SK-N-SH treated with all-trans-retinoic acid at 6 μM for 48 hours (cell line): ENCODE data around the gene TTC7B.

Experiments used
- ATAC-seq: fragments of 200-7000 bp; cut with Tn5 transposase; 3 replicates; pipeline ENCODE4 v1.9.1; 2020; ENCODE audit warnings: mild to moderate bottlenecking, moderate library complexity
- ARNTL ChIP-seq: fragments of 450-650 bp; formaldehyde crosslinking; IDR thresholded peaks from 2 replicates; pipeline ENCODE4 v1.5.0; 2020; ENCODE audit warnings: low read depth, mild to moderate bottlenecking, moderate library complexity, borderline replicate concordance
- BACH2 ChIP-seq: fragments of 250-450 bp; sonication (Bioruptor Pico); IDR thresholded peaks from 2 replicates; pipeline ENCODE4 v1.9.0; 2021; ENCODE audit warnings: mild to moderate bottlenecking, borderline replicate concordance
- CSDC2 ChIP-seq: fragments of 250-450 bp; sonication (Bioruptor Pico); IDR thresholded peaks from 2 replicates; pipeline ENCODE4 v1.5.0; 2020; ENCODE audit warnings: mild to moderate bottlenecking, moderate library complexity
- ESRRG ChIP-seq: fragments of 250-450 bp; sonication (Bioruptor Pico); IDR thresholded peaks from 2 replicates; pipeline ENCODE4 v1.6.1; 2021; ENCODE audit warnings: mild to moderate bottlenecking
- GLIS3 ChIP-seq: fragments of 250-450 bp; sonication (Bioruptor Pico); IDR thresholded peaks from 2 replicates; pipeline ENCODE4 v1.5.0; 2020; ENCODE audit warnings: mild to moderate bottlenecking, moderate library complexity
- ISL1 ChIP-seq: fragments of 250-450 bp; sonication (Bioruptor Pico); IDR thresholded peaks from 2 replicates; pipeline ENCODE4 v2.1.2; 2022; ENCODE audit warnings: mild to moderate bottlenecking, moderate library complexity
- OSR1 ChIP-seq: fragments of 250-450 bp; sonication (Bioruptor Pico); IDR thresholded peaks from 2 replicates; pipeline ENCODE4 v1.8.0; 2022; ENCODE audit warnings: moderate library complexity, mild to moderate bottlenecking, inconsistent platforms
- PPARA ChIP-seq: fragments of 250-450 bp; sonication (Bioruptor Pico); IDR thresholded peaks from 2 replicates; pipeline ENCODE4 v1.5.0; 2020; ENCODE audit warnings: mild to moderate bottlenecking, borderline replicate concordance
- RARB ChIP-seq: fragments of 250-450 bp; sonication (Bioruptor Pico); IDR thresholded peaks from 2 replicates; pipeline ENCODE4 v1.8.0; 2021; ENCODE audit warnings: mild to moderate bottlenecking, moderate library complexity
- SNAI2 ChIP-seq: fragments of 250-450 bp; sonication (Bioruptor Pico); IDR thresholded peaks from 2 replicates; pipeline ENCODE4 v1.5.0; 2020; ENCODE audit warnings: mild to moderate bottlenecking, moderate library complexity
- TCF4 ChIP-seq: fragments of 250-450 bp; sonication (Bioruptor Pico); IDR thresholded peaks from 2 replicates; pipeline ENCODE4 v1.8.0; 2021; ENCODE audit warnings: mild to moderate bottlenecking, moderate library complexity, borderline replicate concordance
- TSHZ2 ChIP-seq: fragments of 250-450 bp; sonication (Bioruptor Pico); IDR thresholded peaks from 2 replicates; pipeline ENCODE4 v1.5.0; 2020; ENCODE audit warnings: mild to moderate bottlenecking, moderate library complexity
- ZC3H10 ChIP-seq: fragments of 250-450 bp; sonication (Bioruptor Pico); IDR thresholded peaks from 2 replicates; pipeline ENCODE4 v1.5.1; 2021; ENCODE audit warnings: mild to moderate bottlenecking, moderate library complexity
- ZFP3 ChIP-seq: fragments of 250-450 bp; sonication (Bioruptor Pico); IDR thresholded peaks from 2 replicates; pipeline ENCODE4 v1.5.0; 2020; ENCODE audit warnings: mild to moderate bottlenecking, moderate library complexity
- ZFP30 ChIP-seq: fragments of 450-650 bp; formaldehyde crosslinking; IDR thresholded peaks from 2 replicates; pipeline ENCODE4 v1.5.0; 2022; ENCODE audit warnings: mild to moderate bottlenecking, moderate library complexity
- ZNF565 ChIP-seq: fragments of 450-650 bp; formaldehyde crosslinking; conservative IDR thresholded peaks from 2 replicates; pipeline ENCODE4 v1.5.0; 2020; ENCODE audit warnings: low read depth, mild to moderate bottlenecking, moderate library complexity
- ZNF8 ChIP-seq: fragments of 450-650 bp; formaldehyde crosslinking; IDR thresholded peaks from 2 replicates; pipeline ENCODE4 v1.5.0; 2020; ENCODE audit warnings: mild to moderate bottlenecking, moderate library complexity
- TF ChIP-seq, protein P1 (sequence below): fragments of 250-450 bp; sonication (Bioruptor Pico); IDR thresholded peaks from 2 replicates; pipeline ENCODE4 v1.5.1; 2021; ENCODE audit warnings: mild to moderate bottlenecking, moderate library complexity
- TF ChIP-seq, protein P2 (sequence below): fragments of 250-450 bp; sonication (Bioruptor Pico); IDR thresholded peaks from 2 replicates; pipeline ENCODE4 v1.8.0; 2020; ENCODE audit warnings: mild to moderate bottlenecking, moderate library complexity, borderline replicate concordance
- TF ChIP-seq, protein P3 (sequence below): fragments of 250-450 bp; sonication (Bioruptor Pico); IDR thresholded peaks from 2 replicates; pipeline ENCODE4 v1.5.1; 2020; ENCODE audit warnings: low read depth, mild to moderate bottlenecking, moderate library complexity
- TF ChIP-seq, protein P4 (sequence below): fragments of 250-450 bp; sonication (Bioruptor Pico); IDR thresholded peaks from 2 replicates; pipeline ENCODE4 v1.8.0; 2021; ENCODE audit warnings: low read depth, mild to moderate bottlenecking, moderate library complexity, borderline replicate concordance

TTC7B gene

DNA sequence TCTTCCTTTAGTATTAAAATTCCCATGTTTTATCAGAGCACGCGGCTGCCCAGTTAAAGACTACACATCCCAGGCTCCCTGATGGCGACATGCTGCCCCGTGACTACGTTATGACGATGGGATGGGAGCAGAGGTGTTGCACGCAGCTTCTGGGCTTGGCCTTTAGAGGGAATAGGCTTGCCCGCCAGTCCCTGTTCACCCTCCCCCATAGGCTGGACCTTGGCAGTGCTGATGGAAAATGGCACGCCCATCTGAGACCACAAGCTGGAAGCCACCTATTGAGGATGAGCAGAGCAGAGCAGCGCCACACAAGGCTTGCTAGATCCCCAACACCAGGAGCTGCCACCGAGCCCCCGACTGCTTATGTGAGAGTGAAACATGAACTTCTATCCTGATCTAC, 24.7 kb downstream of the TTC7B start:
- TF ChIP-seq, protein P1, sequence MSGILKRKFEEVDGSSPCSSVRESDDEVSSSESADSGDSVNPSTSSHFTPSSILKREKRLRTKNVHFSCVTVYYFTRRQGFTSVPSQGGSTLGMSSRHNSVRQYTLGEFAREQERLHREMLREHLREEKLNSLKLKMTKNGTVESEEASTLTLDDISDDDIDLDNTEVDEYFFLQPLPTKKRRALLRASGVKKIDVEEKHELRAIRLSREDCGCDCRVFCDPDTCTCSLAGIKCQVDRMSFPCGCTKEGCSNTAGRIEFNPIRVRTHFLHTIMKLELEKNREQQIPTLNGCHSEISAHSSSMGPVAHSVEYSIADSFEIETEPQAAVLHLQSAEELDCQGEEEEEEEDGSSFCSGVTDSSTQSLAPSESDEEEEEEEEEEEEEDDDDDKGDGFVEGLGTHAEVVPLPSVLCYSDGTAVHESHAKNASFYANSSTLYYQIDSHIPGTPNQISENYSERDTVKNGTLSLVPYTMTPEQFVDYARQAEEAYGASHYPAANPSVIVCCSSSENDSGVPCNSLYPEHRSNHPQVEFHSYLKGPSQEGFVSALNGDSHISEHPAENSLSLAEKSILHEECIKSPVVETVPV (CRISPR knock-in tag), result no peak
- no peak for TF ChIP-seq ESRRG (CRISPR knock-in tag)
- TF ChIP-seq ARNTL (CRISPR knock-in tag), result no peak
- no peak for TF ChIP-seq ZC3H10
- TF ChIP-seq TSHZ2, result no peak
- TF ChIP-seq OSR1 (CRISPR knock-in tag), result no peak
- TF ChIP-seq SNAI2 (CRISPR knock-in tag), result no peak
- ATAC-seq, result no peak

GRCh38 chr14:90788031-90788430, 28.2 kb downstream of the TTC7B start:
- no peak for TF ChIP-seq ZNF565 (CRISPR knock-in tag)
- no peak for TF ChIP-seq ARNTL (CRISPR knock-in tag)
- no peak for TF ChIP-seq ISL1
- TF ChIP-seq, protein P1 (CRISPR knock-in tag), result no peak
- TF ChIP-seq PPARA, result no peak
- no peak for TF ChIP-seq TCF4 (CRISPR knock-in tag)
- no peak for TF ChIP-seq ZNF8
- TF ChIP-seq CSDC2, result no peak
- TF ChIP-seq, protein P2, sequence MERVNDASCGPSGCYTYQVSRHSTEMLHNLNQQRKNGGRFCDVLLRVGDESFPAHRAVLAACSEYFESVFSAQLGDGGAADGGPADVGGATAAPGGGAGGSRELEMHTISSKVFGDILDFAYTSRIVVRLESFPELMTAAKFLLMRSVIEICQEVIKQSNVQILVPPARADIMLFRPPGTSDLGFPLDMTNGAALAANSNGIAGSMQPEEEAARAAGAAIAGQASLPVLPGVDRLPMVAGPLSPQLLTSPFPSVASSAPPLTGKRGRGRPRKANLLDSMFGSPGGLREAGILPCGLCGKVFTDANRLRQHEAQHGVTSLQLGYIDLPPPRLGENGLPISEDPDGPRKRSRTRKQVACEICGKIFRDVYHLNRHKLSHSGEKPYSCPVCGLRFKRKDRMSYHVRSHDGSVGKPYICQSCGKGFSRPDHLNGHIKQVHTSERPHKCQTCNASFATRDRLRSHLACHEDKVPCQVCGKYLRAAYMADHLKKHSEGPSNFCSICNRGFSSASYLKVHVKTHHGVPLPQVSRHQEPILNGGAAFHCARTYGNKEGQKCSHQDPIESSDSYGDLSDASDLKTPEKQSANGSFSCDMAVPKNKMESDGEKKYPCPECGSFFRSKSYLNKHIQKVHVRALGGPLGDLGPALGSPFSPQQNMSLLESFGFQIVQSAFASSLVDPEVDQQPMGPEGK (CRISPR knock-in tag), result no peak
- no peak for TF ChIP-seq TSHZ2
- TF ChIP-seq, protein P3, sequence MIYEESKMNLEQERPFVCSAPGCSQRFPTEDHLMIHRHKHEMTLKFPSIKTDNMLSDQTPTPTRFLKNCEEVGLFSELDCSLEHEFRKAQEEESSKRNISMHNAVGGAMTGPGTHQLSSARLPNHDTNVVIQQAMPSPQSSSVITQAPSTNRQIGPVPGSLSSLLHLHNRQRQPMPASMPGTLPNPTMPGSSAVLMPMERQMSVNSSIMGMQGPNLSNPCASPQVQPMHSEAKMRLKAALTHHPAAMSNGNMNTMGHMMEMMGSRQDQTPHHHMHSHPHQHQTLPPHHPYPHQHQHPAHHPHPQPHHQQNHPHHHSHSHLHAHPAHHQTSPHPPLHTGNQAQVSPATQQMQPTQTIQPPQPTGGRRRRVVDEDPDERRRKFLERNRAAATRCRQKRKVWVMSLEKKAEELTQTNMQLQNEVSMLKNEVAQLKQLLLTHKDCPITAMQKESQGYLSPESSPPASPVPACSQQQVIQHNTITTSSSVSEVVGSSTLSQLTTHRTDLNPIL (CRISPR knock-in tag), result no peak
- TF ChIP-seq ZFP30 (CRISPR knock-in tag), result no peak
- TF ChIP-seq OSR1 (CRISPR knock-in tag), result no peak
- no peak for TF ChIP-seq ZC3H10
- no peak for TF ChIP-seq RARB (CRISPR knock-in tag)
- no peak for TF ChIP-seq BACH2
- TF ChIP-seq ESRRG (CRISPR knock-in tag), result no peak

DNA sequence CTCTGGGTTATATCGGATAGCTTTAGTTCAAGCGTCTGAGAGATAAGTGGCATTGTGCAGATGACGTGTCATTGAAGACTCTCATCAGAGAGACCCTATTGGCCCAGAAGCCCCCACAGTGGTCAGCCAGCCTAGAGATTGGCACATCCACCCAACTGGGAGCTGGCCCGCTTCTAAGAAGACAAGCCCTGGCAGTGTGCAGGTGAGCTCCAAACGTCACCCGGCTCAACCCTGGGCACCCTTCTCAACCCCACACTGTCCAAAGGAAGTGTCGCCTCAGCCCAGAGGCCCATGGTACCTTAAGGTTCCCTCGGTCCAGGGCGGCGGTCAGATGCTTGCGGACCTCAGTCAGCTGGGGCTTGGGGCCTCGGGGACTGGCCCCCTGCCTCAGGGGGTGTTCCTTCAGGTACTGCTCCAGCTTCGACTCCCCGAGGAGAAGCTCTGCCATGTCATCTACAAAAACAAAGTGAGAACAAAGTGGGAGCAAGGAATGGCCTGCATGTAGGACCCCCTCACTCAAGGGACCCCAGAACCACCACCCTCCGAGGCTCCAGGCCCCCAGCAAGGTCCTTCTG, 30.3 kb downstream of the TTC7B start:
- ATAC-seq, result no peak
- TF ChIP-seq GLIS3 (CRISPR knock-in tag) (no peak), TCF4 (CRISPR knock-in tag) (no peak), ARNTL (CRISPR knock-in tag) (no peak), ZFP30 (CRISPR knock-in tag) (no peak), ZNF8 (no peak), TSHZ2 (no peak), ZFP3 (no peak)
- TF ChIP-seq, protein P4, sequence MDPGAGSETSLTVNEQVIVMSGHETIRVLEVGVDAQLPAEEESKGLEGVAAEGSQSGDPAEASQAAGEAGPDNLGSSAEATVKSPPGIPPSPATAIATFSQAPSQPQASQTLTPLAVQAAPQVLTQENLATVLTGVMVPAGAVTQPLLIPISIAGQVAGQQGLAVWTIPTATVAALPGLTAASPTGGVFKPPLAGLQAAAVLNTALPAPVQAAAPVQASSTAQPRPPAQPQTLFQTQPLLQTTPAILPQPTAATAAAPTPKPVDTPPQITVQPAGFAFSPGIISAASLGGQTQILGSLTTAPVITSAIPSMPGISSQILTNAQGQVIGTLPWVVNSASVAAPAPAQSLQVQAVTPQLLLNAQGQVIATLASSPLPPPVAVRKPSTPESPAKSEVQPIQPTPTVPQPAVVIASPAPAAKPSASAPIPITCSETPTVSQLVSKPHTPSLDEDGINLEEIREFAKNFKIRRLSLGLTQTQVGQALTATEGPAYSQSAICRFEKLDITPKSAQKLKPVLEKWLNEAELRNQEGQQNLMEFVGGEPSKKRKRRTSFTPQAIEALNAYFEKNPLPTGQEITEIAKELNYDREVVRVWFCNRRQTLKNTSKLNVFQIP (CRISPR knock-in tag), result no peak

More at GRCh38 chr14:90788031-90788430, 28.2 kb downstream of the TTC7B start:
- no peak for ATAC-seq
